SK-N-MC (cell line): Measurements from ENCODE around the gene TRIP6.

Source experiments
- FOXP2 ChIP-seq: optimal IDR thresholded peaks from 2 replicates; pipeline ENCODE3; 2011; ENCODE audit warnings: mild to moderate bottlenecking, moderate library complexity; ENCODE audit not compliant: insufficient read depth; ENCODE audit errors: extremely low read length, control extremely low read depth
- POLR2AphosphoS5 ChIP-seq: IDR thresholded peaks from 2 replicates; pipeline ENCODE4 v1.6.1; 2012; ENCODE audit warnings: mild to moderate bottlenecking, low read depth, low read length, borderline replicate concordance

DNA sequence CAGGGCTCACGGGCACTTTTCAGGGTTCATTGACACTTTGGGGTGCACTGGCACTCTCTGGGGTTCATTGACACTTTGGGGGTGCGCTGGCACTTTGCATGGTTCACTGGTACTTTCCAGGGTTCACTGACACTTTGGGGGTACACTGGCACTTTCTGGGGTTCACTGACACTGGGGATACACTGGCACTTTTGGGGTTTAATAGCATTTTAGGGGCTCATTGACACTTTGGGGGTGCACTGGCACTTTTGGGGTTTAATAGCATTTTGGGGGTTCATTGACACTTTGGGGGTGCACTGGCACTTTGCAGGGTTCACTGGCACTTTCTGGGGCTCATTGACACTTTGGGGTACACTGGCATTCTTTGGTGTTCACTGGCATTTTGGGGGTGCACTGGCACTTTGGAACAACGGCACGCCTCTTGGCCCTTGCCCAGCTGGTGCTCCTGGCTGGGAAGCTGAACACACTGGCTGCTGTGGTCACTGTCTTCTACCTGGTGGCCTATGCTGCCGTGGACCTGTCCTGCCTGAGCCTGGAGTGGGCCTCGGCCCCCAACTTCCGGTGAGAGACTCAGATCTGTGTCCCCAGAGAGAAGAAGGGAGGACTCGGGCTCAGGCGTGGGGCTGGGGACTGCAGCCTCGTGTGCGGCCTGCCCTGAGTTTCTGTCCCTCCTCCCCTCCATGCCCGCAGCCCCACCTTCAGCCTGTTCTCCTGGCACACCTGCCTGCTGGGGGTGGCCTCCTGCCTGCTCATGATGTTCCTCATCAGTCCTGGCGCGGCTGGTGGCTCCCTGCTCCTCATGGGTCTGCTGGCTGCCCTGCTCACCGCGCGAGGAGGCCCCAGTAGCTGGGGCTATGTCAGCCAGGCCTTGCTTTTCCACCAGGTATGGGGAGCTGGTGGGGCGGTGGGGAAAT, 6.2 kb upstream of the TRIP6 start:
- TF ChIP-seq POLR2AphosphoS5 = no peak
- TF ChIP-seq FOXP2 = no peak
